ENCODE results near the gene AKTIP. TPM values are rescaled to one million over a fixed set of nuclear protein-coding genes. Genes with fewer than 3 reads are reported as not detected.

The AKTIP gene
- total RNA-seq, 4 donors from 2014 or later, result 54.0 to 65.6 (median 61.8) TPM

DNA sequence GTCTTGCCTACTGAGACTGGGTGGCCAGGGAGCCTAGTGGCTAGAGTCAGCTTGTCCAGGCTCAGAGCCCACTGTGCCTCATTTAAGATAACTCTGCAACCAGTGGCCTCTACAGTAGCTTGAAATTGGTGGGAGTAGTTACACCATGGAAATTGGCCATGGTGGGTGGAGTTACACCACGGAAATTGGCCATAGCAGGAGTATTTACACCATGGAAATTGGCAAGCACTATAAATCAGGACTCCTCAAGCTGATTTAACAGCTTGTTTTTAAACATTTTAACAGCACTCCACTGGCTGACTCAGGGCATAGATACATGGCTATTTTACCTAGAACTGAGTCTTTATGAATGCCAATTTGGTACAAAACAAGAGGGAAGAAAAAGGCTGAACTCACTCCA is 27.7 kb upstream of the AKTIP start:
- H3K9me3 ChIP-seq, result no peaks in the 10 kb centered on the region
- no peak for TF ChIP-seq POLR2A (IDR thresholded peaks at IDR 0.05)
- TF ChIP-seq, protein P1, sequence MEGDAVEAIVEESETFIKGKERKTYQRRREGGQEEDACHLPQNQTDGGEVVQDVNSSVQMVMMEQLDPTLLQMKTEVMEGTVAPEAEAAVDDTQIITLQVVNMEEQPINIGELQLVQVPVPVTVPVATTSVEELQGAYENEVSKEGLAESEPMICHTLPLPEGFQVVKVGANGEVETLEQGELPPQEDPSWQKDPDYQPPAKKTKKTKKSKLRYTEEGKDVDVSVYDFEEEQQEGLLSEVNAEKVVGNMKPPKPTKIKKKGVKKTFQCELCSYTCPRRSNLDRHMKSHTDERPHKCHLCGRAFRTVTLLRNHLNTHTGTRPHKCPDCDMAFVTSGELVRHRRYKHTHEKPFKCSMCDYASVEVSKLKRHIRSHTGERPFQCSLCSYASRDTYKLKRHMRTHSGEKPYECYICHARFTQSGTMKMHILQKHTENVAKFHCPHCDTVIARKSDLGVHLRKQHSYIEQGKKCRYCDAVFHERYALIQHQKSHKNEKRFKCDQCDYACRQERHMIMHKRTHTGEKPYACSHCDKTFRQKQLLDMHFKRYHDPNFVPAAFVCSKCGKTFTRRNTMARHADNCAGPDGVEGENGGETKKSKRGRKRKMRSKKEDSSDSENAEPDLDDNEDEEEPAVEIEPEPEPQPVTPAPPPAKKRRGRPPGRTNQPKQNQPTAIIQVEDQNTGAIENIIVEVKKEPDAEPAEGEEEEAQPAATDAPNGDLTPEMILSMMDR (IDR thresholded peaks at IDR 0.05), result no peak
- WGBS, 2 donors, result 92 to 100% methylated on average over 1 of the region's 1 CpG
- H3K36me3 ChIP-seq, result no peaks in the 10 kb centered on the region
- H3K27me3 ChIP-seq, result no peaks in the 10 kb centered on the region
- no peak overlapping the region for H3K27ac ChIP-seq
- H3K4me3 ChIP-seq (replicated peaks in 1 of 3), result no peak overlapping the region
- DNase-seq, result no peak
- no peaks in the 10 kb centered on the region for H3K4me1 ChIP-seq
- intact Hi-C loops (cut with DNase I), result no loop called here

DNA sequence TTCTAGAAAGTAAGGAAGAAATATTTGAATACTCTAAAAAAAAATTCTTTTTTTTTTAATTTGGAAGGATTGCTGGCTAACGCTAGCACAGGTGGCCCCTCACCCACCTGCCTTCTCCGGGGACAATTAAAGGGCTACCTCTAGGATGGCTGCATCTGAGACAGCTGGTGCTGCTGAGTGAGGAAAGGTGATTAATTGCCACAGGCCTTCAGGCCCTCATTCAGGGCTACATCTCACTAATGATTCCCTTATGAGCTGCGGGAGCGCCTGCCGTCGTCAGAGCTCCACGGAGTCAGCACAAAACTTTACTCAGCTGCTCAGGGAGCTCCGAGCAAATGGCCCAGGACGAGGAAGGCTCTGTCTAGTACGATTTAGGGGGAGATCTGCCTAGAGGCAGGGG is 27.0 kb upstream of the AKTIP start:
- DNase-seq, result no peak
- intact Hi-C loops (cut with DNase I), result no loop called here
- no peaks in the 10 kb centered on the region for H3K27me3 ChIP-seq
- H3K4me1 ChIP-seq, result no peaks in the 10 kb centered on the region
- TF ChIP-seq, protein P1 (IDR thresholded peaks at IDR 0.05), result no peak
- TF ChIP-seq POLR2A (IDR thresholded peaks at IDR 0.05), result no peak
- no peaks in the 10 kb centered on the region for H3K9me3 ChIP-seq
- no peak overlapping the region for H3K4me3 ChIP-seq (replicated peaks in 1 of 3)
- H3K27ac ChIP-seq, result no peak overlapping the region
- no peaks in the 10 kb centered on the region for H3K36me3 ChIP-seq
- 70 to 77% methylated on average over 3 to 9 of the region's 10 CpGs for WGBS, 2 donors

DNA sequence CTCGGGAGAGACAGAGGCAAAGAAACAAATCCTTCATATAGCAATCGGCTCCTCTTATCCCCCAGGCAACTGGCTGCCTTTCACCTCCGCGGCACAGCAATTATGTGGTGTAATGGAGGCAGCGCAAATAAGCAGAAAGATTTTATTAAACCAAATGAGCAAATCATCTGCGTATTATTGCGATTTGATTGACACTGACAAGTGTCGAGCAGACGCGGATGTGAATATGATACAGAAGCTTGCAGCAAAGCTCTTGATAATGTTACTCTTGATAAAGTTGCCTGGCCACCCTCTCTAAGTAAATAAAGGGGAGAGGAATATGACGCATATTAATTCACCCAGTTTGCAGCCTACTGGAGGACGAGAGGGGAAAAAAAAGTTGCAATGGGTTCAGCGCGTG is 26.5 kb upstream of the AKTIP start:
- no peak overlapping the region for H3K27ac ChIP-seq
- no peak for TF ChIP-seq POLR2A (IDR thresholded peaks at IDR 0.05)
- TF ChIP-seq, protein P1 (IDR thresholded peaks at IDR 0.05), result no peak
- H3K4me3 ChIP-seq (replicated peaks in 1 of 3), result no peak overlapping the region
- no peaks in the 10 kb centered on the region for H3K4me1 ChIP-seq
- DNase-seq, result no peak
- intact Hi-C loops (cut with DNase I), result no loop called here
- no peaks in the 10 kb centered on the region for H3K27me3 ChIP-seq
- H3K9me3 ChIP-seq, result no peaks in the 10 kb centered on the region
- H3K36me3 ChIP-seq, result no peaks in the 10 kb centered on the region
- 86 to 88% methylated on average over 14 of the region's 14 CpGs for WGBS, 2 donors

DNA sequence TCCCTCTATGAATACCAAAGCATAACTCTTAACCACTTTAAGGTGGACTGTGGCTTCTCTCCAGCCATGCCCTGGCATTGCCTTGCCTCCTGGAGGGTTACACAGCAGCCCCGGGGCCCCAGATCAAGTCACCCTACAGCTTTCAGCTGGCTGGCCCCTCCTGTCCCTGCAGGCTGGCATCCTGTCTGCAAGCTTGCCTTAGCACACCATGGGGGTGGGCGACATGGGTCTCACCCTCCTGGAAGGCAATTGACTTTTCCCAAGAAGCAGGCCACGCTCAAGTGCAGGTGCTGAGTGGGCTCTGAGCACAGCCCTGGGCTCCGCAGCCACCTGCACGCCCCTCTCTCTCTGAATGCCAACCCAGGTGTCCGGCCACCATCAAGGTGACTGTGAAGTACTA is 25.8 kb upstream of the AKTIP start:
- H3K36me3 ChIP-seq, result no peaks in the 10 kb centered on the region
- no peaks in the 10 kb centered on the region for H3K4me1 ChIP-seq
- no peaks in the 10 kb centered on the region for H3K9me3 ChIP-seq
- no peak for DNase-seq
- H3K27me3 ChIP-seq, result no peaks in the 10 kb centered on the region
- H3K4me3 ChIP-seq (replicated peaks in 1 of 3), result no peak overlapping the region
- TF ChIP-seq, protein P1 (IDR thresholded peaks at IDR 0.05), result no peak
- TF ChIP-seq POLR2A (IDR thresholded peaks at IDR 0.05), result no peak
- intact Hi-C loops (cut with DNase I), result no loop called here
- 63 to 72% methylated on average over 4 of the region's 6 CpGs for WGBS, 2 donors
- H3K27ac ChIP-seq, result no peak overlapping the region

DNA sequence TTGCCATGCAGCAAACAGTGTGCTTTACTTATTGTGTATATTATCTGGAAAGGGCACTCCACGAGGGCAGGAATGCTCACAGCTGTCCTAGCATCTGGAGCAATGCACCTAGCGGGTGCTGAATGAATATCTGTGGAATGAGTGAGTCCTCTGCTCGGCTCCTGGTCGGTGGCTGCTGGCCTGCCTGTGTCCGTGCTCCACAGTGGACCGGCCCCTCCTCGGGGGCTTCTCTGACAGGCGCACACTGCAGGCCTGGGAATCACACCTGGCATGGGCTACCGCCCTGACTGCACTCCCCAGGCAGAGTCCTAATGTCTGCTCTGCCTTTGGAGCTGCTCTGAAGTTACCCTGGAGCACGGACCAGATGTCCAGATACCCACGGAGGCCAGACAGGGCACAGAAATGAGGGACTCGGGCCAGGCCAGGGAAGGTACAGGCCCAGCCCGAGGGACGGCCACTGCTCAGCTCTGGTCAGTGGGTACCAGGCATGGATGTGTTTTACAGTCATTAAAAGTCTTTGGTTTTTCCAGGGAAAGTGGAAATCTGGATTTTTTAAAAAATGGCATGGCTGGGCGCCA is 21.1 kb upstream of the AKTIP start:
- Histone ChIP-seq H3K4me1 (no peaks in the 10 kb centered on the region), H3K36me3 (no peaks in the 10 kb centered on the region), H3K27ac (no peak overlapping the region), H3K9me3 (no peaks in the 10 kb centered on the region), H3K4me3 (replicated peaks in 1 of 3) (no peak overlapping the region), H3K27me3 (no peaks in the 10 kb centered on the region)
- no peak for DNase-seq
- intact Hi-C loops (cut with DNase I), result no loop called here
- no peak for TF ChIP-seq POLR2A (IDR thresholded peaks at IDR 0.05)
- TF ChIP-seq, protein P1 (IDR thresholded peaks at IDR 0.05), result no peak
- 92 to 96% methylated on average over 6 to 13 of the region's 15 CpGs for WGBS, 2 donors

All from thyroid gland (tissue), 4 donors.